Activated CD4-positive, alpha-beta T cell treated with anti-CD3 and anti-CD28 coated beads for 48 hours (primary cell): ENCODE measurements around the gene EPHB4.
"Not testable (repeated sequence)": the region's sequence is repeated elsewhere in the genome, so short reads cannot be mapped to it uniquely, and the experiment has no call there.

Experiments
- DNase-seq: peaks from one replicate; pipeline ENCODE4 v3.0.0-alpha.2; 2020

The EPHB4 gene

GRCh38 chr7:100819586-100819985 lies 7.7 kb downstream of the EPHB4 start:
- DNase-seq: no peak

- DNase-seq: no peak
These were observed 8.5 kb downstream of the EPHB4 start for GRCh38 chr7:100818825-100819224.

- DNase-seq: no peak
These were observed 9.0 kb downstream of the EPHB4 start for GRCh38 chr7:100818366-100818765.

- DNase-seq: no peak
These were observed 10.2 kb downstream of the EPHB4 start for GRCh38 chr7:100817097-100817496.

GRCh38 chr7:100816515-100816914 lies 10.8 kb downstream of the EPHB4 start:
- not testable (repeated sequence) for DNase-seq

- no peak for DNase-seq
These were observed 14.6 kb downstream of the EPHB4 start for GRCh38 chr7:100812729-100813128.

- no peak for DNase-seq
These were observed 15.8 kb downstream of the EPHB4 start for GRCh38 chr7:100811480-100811879.

GRCh38 chr7:100808354-100808875 lies 18.9 kb downstream of the EPHB4 start:
- DNase-seq: no peak

- not testable (repeated sequence) for DNase-seq
These were observed 20.4 kb downstream of the EPHB4 start for GRCh38 chr7:100806883-100807282.

- no peak for DNase-seq
These were observed 21.0 kb downstream of the EPHB4 start for GRCh38 chr7:100806276-100806675.

GRCh38 chr7:100804681-100805431 lies 22.5 kb downstream of the EPHB4 start:
- no peak for DNase-seq

- peak; percentile 65 for DNase-seq
These were observed 23.7 kb downstream of the EPHB4 start for GRCh38 chr7:100803398-100804161.

GRCh38 chr7:100802951-100803350 lies 24.4 kb downstream of the EPHB4 start:
- DNase-seq: no peak

GRCh38 chr7:100801833-100802568 lies 25.3 kb downstream of the EPHB4 start:
- no peak for DNase-seq

- peak; percentile 72 for DNase-seq
These were observed 28.1 kb downstream of the EPHB4 start for GRCh38 chr7:100799037-100799896.

GRCh38 chr7:100794741-100795140 lies 32.6 kb downstream of the EPHB4 start:
- no peak for DNase-seq

- DNase-seq: no peak
These were observed 33.3 kb downstream of the EPHB4 start for GRCh38 chr7:100793806-100794660.

GRCh38 chr7:100791881-100792666 lies 35.2 kb downstream of the EPHB4 start:
- DNase-seq: no peak

GRCh38 chr7:100789055-100789454 lies 38.3 kb downstream of the EPHB4 start:
- no peak for DNase-seq

- no peak for DNase-seq
These were observed 41.0 kb downstream of the EPHB4 start for GRCh38 chr7:100786323-100786722.
